ENCODE data around the gene GABRP. TPM values are rescaled to one million over a fixed set of nuclear protein-coding genes. Genes with fewer than 3 reads are reported as not detected.

GABRP gene, protein sequence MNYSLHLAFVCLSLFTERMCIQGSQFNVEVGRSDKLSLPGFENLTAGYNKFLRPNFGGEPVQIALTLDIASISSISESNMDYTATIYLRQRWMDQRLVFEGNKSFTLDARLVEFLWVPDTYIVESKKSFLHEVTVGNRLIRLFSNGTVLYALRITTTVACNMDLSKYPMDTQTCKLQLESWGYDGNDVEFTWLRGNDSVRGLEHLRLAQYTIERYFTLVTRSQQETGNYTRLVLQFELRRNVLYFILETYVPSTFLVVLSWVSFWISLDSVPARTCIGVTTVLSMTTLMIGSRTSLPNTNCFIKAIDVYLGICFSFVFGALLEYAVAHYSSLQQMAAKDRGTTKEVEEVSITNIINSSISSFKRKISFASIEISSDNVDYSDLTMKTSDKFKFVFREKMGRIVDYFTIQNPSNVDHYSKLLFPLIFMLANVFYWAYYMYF
- total RNA-seq, result not detected
- total RNA-seq, result 0 reads per million in 2 donors

DNA sequence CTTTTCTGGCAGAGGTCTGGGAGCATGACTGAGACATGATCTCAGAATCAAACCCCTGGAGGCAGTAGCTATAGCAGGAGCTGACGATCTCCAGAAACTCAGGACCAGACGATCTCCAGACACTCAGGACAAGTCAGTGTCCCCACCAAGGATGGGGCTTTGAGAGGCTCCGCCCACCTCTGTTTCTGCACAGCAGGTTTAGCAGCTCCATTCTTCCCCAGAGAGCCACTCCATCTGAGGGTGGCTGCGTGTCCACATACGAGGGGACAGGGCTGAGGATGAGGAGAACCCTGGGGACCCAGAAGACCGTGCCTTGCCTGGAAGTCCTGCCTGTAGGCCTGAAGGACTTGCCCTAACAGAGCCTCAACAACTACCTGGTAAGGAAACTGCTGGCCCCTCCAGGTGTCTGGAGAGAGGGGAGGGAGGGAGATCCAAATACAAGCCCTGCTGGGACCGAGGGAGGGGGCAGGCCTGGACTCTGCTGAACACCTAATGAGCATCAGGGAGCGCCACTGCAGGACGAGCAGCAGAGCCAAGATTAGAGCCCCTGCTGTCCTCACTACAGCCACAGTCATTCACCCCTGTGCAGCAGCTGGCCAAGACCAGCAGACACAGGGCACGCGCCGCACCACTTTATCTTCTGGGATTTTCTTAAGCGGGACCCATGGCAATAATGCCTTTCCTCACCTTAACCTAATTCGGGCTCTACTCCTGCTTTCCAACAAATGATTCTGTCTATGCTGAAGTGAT, at the start of gene GABRP:
Gene GABRP, plus strand, starts transcription at position 228 of the 750 bp plus-strand sequence. CDS start 4,891 bp downstream, outside the sequence.
- Mint-ChIP-seq H3K4me1 (no peaks in the 10 kb centered on the region), H3K36me3 (ENCODE audit: low read depth) (no peaks in the 10 kb centered on the region), H3K27me3 (peaks cover 36% of the 10 kb centered on the region), H3K27ac (no peak within 1 kb of the TSS), H3K4me3 (no peak within 1 kb of the TSS)
- DNase-seq (no peak), ATAC-seq (no peak)
- no peaks in the 10 kb centered on the region for H3K9me3 ChIP-seq (ENCODE audit: control insufficient read depth, low read length, poor library complexity, severe bottlenecking)

GRCh38 chr5:170736966-170737365, 46.6 kb upstream of the GABRP start:
- ATAC-seq (no peak), DNase-seq (no peak)
- H3K27ac Mint-ChIP-seq, result no peak overlapping the region
- no peaks in the 10 kb centered on the region for H3K9me3 ChIP-seq (ENCODE audit: control insufficient read depth, low read length, poor library complexity, severe bottlenecking)
- H3K27me3 Mint-ChIP-seq, result peaks cover 19% of the 10 kb centered on the region
- H3K36me3 Mint-ChIP-seq (ENCODE audit: low read depth), result no peaks in the 10 kb centered on the region
- no peaks in the 10 kb centered on the region for H3K4me1 Mint-ChIP-seq
- H3K4me3 Mint-ChIP-seq, result no peak overlapping the region

DNA sequence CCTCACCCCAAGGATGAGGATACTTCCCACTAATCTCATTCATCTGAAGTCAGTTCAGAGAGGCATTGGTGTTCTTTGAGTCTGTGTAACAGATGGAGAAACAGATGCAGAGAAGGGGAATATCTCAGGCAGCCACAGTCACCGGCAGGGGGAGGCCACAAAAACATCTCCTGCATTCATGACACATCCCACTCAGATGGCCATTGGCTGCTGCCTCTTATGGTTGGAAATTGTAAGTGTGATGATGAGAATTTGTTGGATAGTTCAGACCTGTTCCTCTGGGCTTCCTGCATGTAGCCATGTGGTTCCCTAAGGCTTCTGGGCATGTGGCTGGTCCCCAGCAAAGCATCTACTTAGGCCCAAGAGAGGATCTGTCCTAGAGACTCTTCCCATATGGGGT, 45.9 kb upstream of the GABRP start:
- H3K9me3 ChIP-seq (ENCODE audit: control insufficient read depth, low read length, poor library complexity, severe bottlenecking), result no peaks in the 10 kb centered on the region
- Mint-ChIP-seq H3K27ac (no peak overlapping the region), H3K27me3 (peaks cover 21% of the 10 kb centered on the region), H3K36me3 (ENCODE audit: low read depth) (no peaks in the 10 kb centered on the region), H3K4me3 (no peak overlapping the region), H3K4me1 (no peaks in the 10 kb centered on the region)
- ATAC-seq (no peak), DNase-seq (no peak)

DNA sequence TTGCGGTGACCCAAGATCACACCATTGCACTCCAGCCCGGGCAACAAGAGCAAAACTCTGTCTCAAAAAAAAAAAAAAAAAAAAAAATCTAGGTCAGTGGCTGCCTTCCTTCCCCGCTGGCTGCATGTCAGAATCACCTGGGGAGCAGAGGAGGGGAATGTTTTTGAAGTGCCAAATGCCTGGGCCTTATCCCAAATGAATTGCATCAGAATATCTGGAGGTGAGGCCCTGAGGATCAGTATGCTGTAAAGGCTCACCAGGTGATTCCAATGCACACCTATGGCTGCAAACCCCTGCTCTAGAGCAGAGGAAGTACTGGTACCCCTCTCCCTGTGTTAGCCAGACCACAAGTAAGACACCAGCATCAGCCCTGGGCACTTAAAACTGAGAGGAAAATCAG, 44.7 kb upstream of the GABRP start:
- H3K4me1 Mint-ChIP-seq, result no peaks in the 10 kb centered on the region
- H3K27ac Mint-ChIP-seq, result no peak overlapping the region
- no peaks in the 10 kb centered on the region for H3K36me3 Mint-ChIP-seq (ENCODE audit: low read depth)
- no peaks in the 10 kb centered on the region for H3K9me3 ChIP-seq (ENCODE audit: control insufficient read depth, low read length, poor library complexity, severe bottlenecking)
- ATAC-seq (no peak), DNase-seq (no peak)
- H3K27me3 Mint-ChIP-seq, result peaks cover 28% of the 10 kb centered on the region
- H3K4me3 Mint-ChIP-seq, result no peak overlapping the region

GRCh38 chr5:170739446-170739845, 44.1 kb upstream of the GABRP start:
- H3K36me3 Mint-ChIP-seq (ENCODE audit: low read depth), result no peaks in the 10 kb centered on the region
- DNase-seq, result no peak
- ATAC-seq, result no peak
- H3K27ac Mint-ChIP-seq, result no peak overlapping the region
- H3K4me1 Mint-ChIP-seq, result peaks cover 2% of the 10 kb centered on the region
- peaks cover 32% of the 10 kb centered on the region for H3K27me3 Mint-ChIP-seq
- no peaks in the 10 kb centered on the region for H3K9me3 ChIP-seq (ENCODE audit: control insufficient read depth, low read length, poor library complexity, severe bottlenecking)
- H3K4me3 Mint-ChIP-seq, result no peak overlapping the region

- Mint-ChIP-seq H3K27ac (no peak overlapping the region), H3K27me3 (peaks cover 41% of the 10 kb centered on the region), H3K36me3 (ENCODE audit: low read depth) (no peaks in the 10 kb centered on the region), H3K4me3 (no peak overlapping the region), H3K4me1 (peaks cover 2% of the 10 kb centered on the region)
- DNase-seq (no peak), ATAC-seq (no peak)
- H3K9me3 ChIP-seq (ENCODE audit: control insufficient read depth, low read length, poor library complexity, severe bottlenecking), result no peaks in the 10 kb centered on the region
Measured at GRCh38 chr5:170740551-170741205, 42.8 kb upstream of the GABRP start.

- no peaks in the 10 kb centered on the region for H3K36me3 Mint-ChIP-seq (ENCODE audit: low read depth)
- peaks cover 44% of the 10 kb centered on the region for H3K27me3 Mint-ChIP-seq
- no peak for DNase-seq
- H3K4me3 Mint-ChIP-seq, result no peak overlapping the region
- no peak overlapping the region for H3K27ac Mint-ChIP-seq
- no peaks in the 10 kb centered on the region for H3K9me3 ChIP-seq (ENCODE audit: control insufficient read depth, low read length, poor library complexity, severe bottlenecking)
- ATAC-seq, result no peak
- H3K4me1 Mint-ChIP-seq, result peaks cover 2% of the 10 kb centered on the region
Measured at GRCh38 chr5:170741801-170742200, 41.7 kb upstream of the GABRP start.

DNA sequence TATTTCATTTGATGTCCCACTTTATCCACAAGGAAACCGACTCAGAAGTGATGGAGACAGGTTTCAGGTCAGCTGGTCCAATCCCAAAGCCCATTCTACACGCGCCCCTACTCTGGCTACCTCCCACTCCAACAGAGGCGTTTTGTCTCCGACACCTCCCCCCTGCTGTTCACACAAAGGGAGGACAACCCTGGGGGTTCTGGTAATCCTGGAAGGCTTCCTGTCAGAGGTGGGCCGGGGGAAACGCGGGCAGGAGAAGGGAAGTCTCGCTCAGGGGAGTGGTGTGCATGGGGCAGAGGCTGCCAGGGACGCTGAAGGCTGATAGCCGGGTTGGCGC, 39.7 kb upstream of the GABRP start:
- DNase-seq, result no peak
- no peak overlapping the region for H3K4me3 Mint-ChIP-seq
- H3K4me1 Mint-ChIP-seq, result peaks cover 2% of the 10 kb centered on the region
- H3K9me3 ChIP-seq (ENCODE audit: control insufficient read depth, low read length, poor library complexity, severe bottlenecking), result no peaks in the 10 kb centered on the region
- no peaks in the 10 kb centered on the region for H3K36me3 Mint-ChIP-seq (ENCODE audit: low read depth)
- H3K27me3 Mint-ChIP-seq, result peaks cover 60% of the 10 kb centered on the region
- H3K27ac Mint-ChIP-seq, result no peak overlapping the region
- ATAC-seq, result no peak

DNA sequence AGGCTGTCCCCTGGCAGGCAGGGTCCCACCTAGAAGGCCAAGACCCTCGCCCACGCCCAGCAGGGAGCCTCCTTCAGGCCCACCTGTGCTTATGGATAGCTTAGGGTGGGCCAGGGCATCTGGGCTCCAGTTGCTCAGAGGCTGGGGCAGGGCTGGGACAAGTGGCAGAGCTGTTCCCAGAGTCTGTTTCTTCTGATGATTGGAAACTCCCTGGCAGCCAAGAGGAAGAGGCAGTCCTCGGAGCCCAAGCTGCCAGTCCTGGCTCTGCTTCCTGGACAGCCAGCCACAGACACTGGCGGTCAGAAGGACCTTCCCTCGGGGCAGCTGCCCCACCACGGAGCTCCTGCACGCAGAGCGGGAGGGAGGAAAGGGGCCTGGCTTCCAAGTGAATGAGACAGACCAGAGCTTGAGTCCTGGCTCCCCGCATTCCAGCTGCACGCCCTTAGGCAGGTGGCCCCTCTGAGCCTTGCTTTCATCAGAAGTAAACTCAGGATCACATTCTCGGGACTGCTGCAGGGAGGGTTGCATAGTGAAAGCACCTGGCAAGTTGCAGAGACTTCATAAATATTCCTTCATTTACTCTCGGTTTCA, 37.9 kb upstream of the GABRP start:
- DNase-seq, result no peak
- no peak for ATAC-seq
- Mint-ChIP-seq H3K4me3 (no peak overlapping the region), H3K4me1 (peaks cover 2% of the 10 kb centered on the region), H3K27me3 (peaks cover 68% of the 10 kb centered on the region), H3K27ac (no peak overlapping the region), H3K36me3 (ENCODE audit: low read depth) (no peaks in the 10 kb centered on the region)
- no peaks in the 10 kb centered on the region for H3K9me3 ChIP-seq (ENCODE audit: control insufficient read depth, low read length, poor library complexity, severe bottlenecking)

DNA sequence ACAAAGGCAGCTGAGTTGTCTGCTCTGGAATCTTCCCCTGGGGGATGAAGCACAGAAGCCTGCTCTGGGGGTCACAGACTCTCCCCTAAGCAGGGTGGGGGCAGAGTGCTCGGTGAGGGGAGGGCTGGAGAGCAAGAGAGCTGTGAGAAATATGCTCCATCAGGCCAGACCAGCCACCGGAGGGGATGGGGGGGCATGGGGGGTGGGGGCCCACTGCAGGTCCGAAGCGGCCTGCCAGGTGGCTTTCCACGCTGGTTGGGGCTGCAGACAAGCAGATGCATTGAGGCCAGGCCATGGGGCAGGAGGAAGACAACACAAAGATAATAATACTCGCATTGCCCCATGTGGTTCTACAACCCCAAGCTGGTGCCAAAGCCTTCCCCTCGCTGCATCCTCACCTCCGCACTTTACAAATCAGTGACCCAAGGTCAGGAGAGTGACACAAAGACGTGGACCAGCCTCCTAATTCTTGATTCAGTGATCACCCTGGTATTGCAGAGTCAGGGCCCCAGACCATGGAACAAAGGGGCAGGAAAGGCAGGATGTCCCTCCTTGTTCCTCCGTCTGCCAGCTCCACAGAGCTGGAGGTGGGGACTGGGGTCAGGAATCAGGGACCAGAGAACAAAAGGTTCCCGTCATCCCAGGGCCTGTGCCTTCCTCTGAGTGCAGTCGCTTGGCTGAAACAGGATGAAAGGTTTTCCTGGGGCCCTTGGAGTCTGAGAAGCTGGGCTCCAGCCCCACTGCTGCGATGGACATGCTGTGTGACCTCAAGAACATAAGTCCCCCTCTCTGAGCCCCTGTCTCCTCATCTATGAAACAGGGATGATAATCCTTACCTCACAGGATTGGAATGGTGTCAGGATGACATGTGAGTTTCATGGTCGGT, 37.2 kb upstream of the GABRP start:
- H3K9me3 ChIP-seq (ENCODE audit: control insufficient read depth, low read length, poor library complexity, severe bottlenecking), result no peaks in the 10 kb centered on the region
- DNase-seq (no peak), ATAC-seq (no peak)
- peaks cover 74% of the 10 kb centered on the region for H3K27me3 Mint-ChIP-seq
- H3K4me1 Mint-ChIP-seq, result peaks cover 2% of the 10 kb centered on the region
- no peak overlapping the region for H3K27ac Mint-ChIP-seq
- H3K36me3 Mint-ChIP-seq (ENCODE audit: low read depth), result no peaks in the 10 kb centered on the region
- no peak overlapping the region for H3K4me3 Mint-ChIP-seq

- no peaks in the 10 kb centered on the region for H3K36me3 Mint-ChIP-seq (ENCODE audit: low read depth)
- H3K4me1 Mint-ChIP-seq, result peaks cover 2% of the 10 kb centered on the region
- no peak overlapping the region for H3K4me3 Mint-ChIP-seq
- peaks cover 72% of the 10 kb centered on the region for H3K27me3 Mint-ChIP-seq
- H3K27ac Mint-ChIP-seq, result no peak overlapping the region
- no peaks in the 10 kb centered on the region for H3K9me3 ChIP-seq (ENCODE audit: control insufficient read depth, low read length, poor library complexity, severe bottlenecking)
- ATAC-seq (no peak), DNase-seq (no peak)
Measured at GRCh38 chr5:170746961-170747340, 36.6 kb upstream of the GABRP start.

GRCh38 chr5:170747357-170747756, 36.2 kb upstream of the GABRP start:
- Mint-ChIP-seq H3K4me1 (peaks cover 2% of the 10 kb centered on the region), H3K27me3 (peaks cover 71% of the 10 kb centered on the region), H3K4me3 (no peak overlapping the region), H3K27ac (no peak overlapping the region), H3K36me3 (ENCODE audit: low read depth) (no peaks in the 10 kb centered on the region)
- H3K9me3 ChIP-seq (ENCODE audit: control insufficient read depth, low read length, poor library complexity, severe bottlenecking), result no peaks in the 10 kb centered on the region
- DNase-seq (no peak), ATAC-seq (no peak)
